ENCODE measurements around the gene IL17D.
"Not testable (repeated sequence)": the region's sequence is repeated elsewhere in the genome, so short reads cannot be mapped to it uniquely, and the experiment has no call there.

IL17D gene

GRCh38 chr13:20669162-20669561 is 34.3 kb upstream of the IL17D start:
- TF ChIP-seq, protein P1, sequence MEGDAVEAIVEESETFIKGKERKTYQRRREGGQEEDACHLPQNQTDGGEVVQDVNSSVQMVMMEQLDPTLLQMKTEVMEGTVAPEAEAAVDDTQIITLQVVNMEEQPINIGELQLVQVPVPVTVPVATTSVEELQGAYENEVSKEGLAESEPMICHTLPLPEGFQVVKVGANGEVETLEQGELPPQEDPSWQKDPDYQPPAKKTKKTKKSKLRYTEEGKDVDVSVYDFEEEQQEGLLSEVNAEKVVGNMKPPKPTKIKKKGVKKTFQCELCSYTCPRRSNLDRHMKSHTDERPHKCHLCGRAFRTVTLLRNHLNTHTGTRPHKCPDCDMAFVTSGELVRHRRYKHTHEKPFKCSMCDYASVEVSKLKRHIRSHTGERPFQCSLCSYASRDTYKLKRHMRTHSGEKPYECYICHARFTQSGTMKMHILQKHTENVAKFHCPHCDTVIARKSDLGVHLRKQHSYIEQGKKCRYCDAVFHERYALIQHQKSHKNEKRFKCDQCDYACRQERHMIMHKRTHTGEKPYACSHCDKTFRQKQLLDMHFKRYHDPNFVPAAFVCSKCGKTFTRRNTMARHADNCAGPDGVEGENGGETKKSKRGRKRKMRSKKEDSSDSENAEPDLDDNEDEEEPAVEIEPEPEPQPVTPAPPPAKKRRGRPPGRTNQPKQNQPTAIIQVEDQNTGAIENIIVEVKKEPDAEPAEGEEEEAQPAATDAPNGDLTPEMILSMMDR (IDR thresholded peaks at IDR 0.05; ENCODE audit: low read depth, low read length, missing control alignments) = no peak
- H3K4me3 ChIP-seq (replicated peaks; ENCODE audit: low read depth, low read length) = no peak overlapping the region
- DNase-seq (ENCODE audit: extremely low read depth, low read depth) = no peak

GRCh38 chr13:20671789-20672188 is 31.7 kb upstream of the IL17D start:
- no peak for DNase-seq (ENCODE audit: extremely low read depth, low read depth)
- no peak overlapping the region for H3K4me3 ChIP-seq (replicated peaks; ENCODE audit: low read depth, low read length)
- TF ChIP-seq, protein P1 (IDR thresholded peaks at IDR 0.05; ENCODE audit: low read depth, low read length, missing control alignments) = no peak

DNA sequence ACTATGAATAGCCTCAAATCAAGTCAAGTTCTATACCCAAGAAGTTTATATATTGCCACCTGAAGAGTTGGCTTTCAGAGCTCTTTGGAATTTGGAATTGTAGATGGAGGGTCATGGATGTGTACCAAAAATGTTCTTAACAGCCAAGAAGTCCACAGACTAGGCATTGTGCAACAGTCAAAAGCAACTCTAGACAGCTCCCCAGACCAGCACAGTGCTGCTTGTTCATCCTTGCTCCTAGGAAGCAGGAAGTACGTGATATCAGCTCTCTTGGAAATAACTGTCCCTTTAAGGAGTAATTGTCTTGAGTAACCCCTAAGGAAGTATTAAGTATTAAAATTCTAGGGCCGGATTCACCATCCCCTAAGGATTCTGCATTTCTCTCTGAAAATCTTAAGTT is 30.7 kb upstream of the IL17D start:
- DNase-seq (ENCODE audit: extremely low read depth, low read depth) = no peak
- TF ChIP-seq, protein P1 (IDR thresholded peaks at IDR 0.05; ENCODE audit: low read depth, low read length, missing control alignments) = no peak

GRCh38 chr13:20673715-20674114 is 29.8 kb upstream of the IL17D start:
- H3K4me3 ChIP-seq (replicated peaks; ENCODE audit: low read depth, low read length) = no peak overlapping the region

More for the DNA sequence above, 30.7 kb upstream of the IL17D start:
- H3K4me3 ChIP-seq (replicated peaks; ENCODE audit: low read depth, low read length) = no peak overlapping the region

GRCh38 chr13:20676213-20676612 is 27.3 kb upstream of the IL17D start:
- H3K4me3 ChIP-seq (replicated peaks; ENCODE audit: low read depth, low read length) = no peak overlapping the region
- no peak for DNase-seq (ENCODE audit: extremely low read depth, low read depth)
- TF ChIP-seq, protein P1 (IDR thresholded peaks at IDR 0.05; ENCODE audit: low read depth, low read length, missing control alignments) = no peak

More at GRCh38 chr13:20673715-20674114, 29.8 kb upstream of the IL17D start:
- no peak for DNase-seq (ENCODE audit: extremely low read depth, low read depth)
- TF ChIP-seq, protein P1 (IDR thresholded peaks at IDR 0.05; ENCODE audit: low read depth, low read length, missing control alignments) = no peak

DNA sequence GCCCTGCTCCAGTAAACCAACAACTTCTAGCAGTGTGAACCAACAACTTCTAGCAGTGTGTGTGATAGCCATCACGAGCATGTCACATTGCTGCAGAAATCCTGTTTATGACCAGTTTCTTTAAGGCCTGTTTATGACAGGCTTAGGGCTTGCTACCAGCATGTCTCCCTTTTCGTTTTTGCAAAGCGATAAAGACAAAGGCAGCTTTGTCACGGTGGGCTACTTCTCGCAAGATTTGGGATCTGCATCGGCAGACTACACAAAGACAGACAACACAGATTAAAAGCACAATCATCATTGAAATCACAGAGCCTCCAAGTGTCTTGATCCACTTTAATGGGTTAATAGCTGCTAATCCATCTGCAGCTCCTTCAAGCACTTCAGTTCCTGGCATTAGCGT is 24.9 kb upstream of the IL17D start:
- H3K4me3 ChIP-seq (replicated peaks; ENCODE audit: low read depth, low read length); DNase-seq (ENCODE audit: extremely low read depth, low read depth): not testable (repeated sequence)

- H3K4me3 ChIP-seq (replicated peaks; ENCODE audit: low read depth, low read length) = no peak overlapping the region
- no peak for DNase-seq (ENCODE audit: extremely low read depth, low read depth)
- TF ChIP-seq, protein P1 (IDR thresholded peaks at IDR 0.05; ENCODE audit: low read depth, low read length, missing control alignments) = no peak
Observed at GRCh38 chr13:20679879-20680278, 23.6 kb upstream of the IL17D start.
